OCI-LY3 (cell line): ENCODE results near the gene FLT1.

Experiments
- CTCF ChIP-seq: fragments of 200-600, 300-600 bp; sonication (generic); IDR thresholded peaks from 2 replicates; pipeline ENCODE4 v1.5.1; 2014; ENCODE audit warnings: antibody characterized with exemption, low read length, low read depth
- EZH2phosphoT487 ChIP-seq: fragments of 200-600 bp; shearing (Covaris generic); IDR thresholded peaks from 2 replicates; pipeline ENCODE4 v1.6.1; 2018; ENCODE audit warnings: antibody characterized with exemption, mixed run types, low read depth

DNA sequence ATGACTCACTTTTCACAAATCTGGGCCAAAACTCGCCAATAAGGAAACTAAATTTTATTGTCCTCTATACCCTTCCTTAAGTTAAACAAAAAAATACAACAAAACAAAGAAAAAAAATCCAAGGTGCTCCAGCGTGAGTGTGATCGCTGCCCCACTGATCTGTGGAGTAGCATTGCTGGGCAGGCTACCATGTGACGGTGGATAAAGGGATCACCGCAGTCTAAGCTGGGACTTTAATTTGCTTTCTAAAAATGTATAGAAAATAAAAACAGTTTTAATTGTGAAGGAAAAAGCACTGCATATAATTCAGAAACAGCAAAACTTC, 92.9 kb downstream of the FLT1 start:
- TF ChIP-seq CTCF (no peak), EZH2phosphoT487 (no peak)
